CD4-positive, alpha-beta T cell treated with Interleukin-1 beta for 1 hour (primary cell): ENCODE measurements around the gene PLXNB2.
A peak's percentile ranks its signal among the peaks of the same experiment; 100 is the strongest.
"Not testable (repeated sequence)": the region's sequence is repeated elsewhere in the genome, so short reads cannot be mapped to it uniquely, and the experiment has no call there.

Experiments
- DNase-seq, 2 donors: peaks; one replicate each; pipeline ENCODE4 v3.0.0-alpha.2; 2020 to 2022

Gene PLXNB2

GRCh38 chr22:50306753-50307749, at the start of gene PLXNB2:
Gene PLXNB2, minus strand, starts transcription at chr22:50307646. Its CDS starts 17,062 bp downstream, at chr22:50290584.
- DNase-seq, result peak; percentile 38 to 70

- DNase-seq, result no peak
Measured at GRCh38 chr22:50357222-50357621, 49.8 kb upstream of the PLXNB2 start.

DNA sequence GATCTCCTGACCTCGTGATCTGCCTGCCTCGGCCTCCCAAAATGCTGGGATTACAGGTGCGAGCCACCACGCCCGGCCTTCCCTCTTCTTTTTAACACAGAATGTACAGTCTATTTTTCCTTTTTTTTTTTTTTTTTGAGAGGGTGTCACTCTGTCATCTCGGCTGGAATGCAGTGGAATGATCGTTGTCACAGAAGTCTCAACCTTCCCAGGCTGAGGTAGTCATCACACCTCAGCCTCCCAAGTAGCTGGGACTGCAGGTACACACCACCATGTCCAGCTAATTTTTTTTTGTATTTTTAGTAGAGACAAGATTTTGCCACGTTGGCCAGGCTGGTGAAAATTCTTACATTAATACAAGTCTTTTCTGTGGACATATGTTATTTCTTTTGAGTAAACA, 48.7 kb upstream of the PLXNB2 start:
- DNase-seq, result no peak

DNA sequence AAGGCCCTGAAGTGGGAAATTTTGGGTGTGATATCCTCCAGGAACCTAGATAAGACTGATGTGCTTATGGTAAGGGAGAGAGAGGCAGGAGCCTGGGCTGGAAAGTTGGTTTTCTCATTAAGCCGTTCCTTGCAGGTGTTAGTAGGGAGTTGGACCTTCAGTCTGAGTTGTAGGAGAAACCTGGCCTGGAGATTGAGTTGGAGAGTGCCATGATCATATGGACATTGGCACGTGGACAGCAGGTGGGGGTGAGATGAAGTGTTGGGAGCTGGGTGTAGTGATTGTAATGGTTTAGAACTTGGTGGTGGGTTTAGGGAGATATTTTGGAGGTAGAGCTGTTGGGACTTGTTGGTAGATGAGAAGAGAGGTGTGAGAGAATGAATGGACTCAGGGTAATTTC, 40.6 kb upstream of the PLXNB2 start:
- DNase-seq, result no peak

DNA sequence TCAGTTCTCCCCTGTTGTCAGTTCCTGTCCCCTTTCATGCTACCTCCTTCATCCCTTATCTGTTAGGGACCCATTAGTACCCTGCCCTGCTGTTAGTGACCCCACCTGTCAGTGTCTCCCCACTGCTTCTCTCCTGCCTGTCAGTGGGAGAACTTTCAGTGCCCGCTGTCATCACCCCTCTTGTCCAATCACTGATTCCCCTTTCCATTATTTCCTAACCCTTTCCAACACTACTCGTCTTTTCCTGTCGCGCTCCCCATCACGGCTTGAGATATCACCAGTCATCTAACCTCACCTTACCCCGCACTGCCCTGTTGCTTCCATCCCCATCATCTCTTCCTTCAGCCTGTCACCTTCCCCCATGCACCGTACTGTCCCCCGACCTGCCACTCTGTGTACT, 39.7 kb upstream of the PLXNB2 start:
- DNase-seq, result no peak

GRCh38 chr22:50346470-50346869, 39.0 kb upstream of the PLXNB2 start:
- no peak for DNase-seq

DNA sequence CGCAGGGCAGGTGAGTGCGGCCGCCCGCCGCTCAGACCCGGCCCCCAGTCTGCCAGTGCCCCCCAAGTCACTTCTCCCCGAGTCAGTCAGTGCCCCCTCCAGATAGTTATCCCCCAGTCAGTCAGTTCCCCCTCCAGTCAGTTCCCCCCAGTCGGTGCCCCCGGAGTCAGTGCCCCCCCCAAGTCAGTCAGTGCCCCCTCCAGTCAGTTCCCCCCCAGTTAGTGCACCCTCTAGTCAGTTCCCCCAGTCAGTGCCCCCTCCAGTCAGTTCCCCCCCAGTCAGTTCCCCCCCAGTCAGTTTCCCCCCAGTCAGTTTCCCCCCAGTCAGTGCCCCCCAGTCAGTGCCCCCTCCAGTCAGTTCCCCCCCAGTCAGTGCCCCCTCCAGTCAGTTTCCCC, 36.1 kb upstream of the PLXNB2 start:
- peak in 1 of 2 donors; percentile 3 for DNase-seq

- DNase-seq, result peak; percentile 85 to 90
Measured at GRCh38 chr22:50342651-50343540, 35.5 kb upstream of the PLXNB2 start, which contains the start of gene PPP6R2. Gene PPP6R2, plus strand, starts transcription at chr22:50343327. Its CDS starts 50,582 bp downstream, at chr22:50393909.

DNA sequence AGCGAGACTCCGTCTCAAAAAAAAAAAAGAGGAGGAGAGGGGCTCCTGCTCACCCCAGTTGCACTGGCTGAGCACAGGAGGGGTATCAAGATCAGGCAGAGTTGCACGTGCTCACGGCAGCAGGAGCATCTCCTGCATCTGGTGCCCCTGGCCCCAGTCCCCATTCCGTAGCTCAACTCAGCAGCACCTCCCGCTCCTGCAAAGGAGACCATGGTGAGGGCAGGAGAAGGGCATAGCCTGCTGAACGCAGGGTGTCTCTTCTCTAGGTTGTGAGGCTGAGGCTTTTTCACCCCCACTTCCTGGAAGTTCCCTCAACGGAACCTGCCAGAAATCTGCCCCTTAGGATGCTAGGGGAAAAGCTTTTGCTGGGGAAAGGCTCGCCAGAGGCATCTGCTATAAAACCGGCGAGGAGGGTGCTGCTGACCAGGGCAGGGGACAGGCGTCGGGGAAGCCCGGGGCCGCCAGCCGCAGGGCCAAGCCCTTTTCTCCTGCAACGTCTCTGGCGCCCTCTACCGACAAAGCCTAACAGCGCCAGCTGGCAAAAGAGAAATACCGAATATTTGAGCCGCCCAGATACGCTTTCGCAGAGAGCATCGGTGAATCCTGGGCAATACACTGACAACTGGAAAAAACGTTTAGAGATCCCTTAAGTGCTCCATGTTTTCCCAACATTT, 34.7 kb upstream of the PLXNB2 start:
- peak; percentile 87 to 89 for DNase-seq

- DNase-seq, result peak; percentile 13 to 24
Measured at GRCh38 chr22:50339945-50340879, 32.8 kb upstream of the PLXNB2 start.

DNA sequence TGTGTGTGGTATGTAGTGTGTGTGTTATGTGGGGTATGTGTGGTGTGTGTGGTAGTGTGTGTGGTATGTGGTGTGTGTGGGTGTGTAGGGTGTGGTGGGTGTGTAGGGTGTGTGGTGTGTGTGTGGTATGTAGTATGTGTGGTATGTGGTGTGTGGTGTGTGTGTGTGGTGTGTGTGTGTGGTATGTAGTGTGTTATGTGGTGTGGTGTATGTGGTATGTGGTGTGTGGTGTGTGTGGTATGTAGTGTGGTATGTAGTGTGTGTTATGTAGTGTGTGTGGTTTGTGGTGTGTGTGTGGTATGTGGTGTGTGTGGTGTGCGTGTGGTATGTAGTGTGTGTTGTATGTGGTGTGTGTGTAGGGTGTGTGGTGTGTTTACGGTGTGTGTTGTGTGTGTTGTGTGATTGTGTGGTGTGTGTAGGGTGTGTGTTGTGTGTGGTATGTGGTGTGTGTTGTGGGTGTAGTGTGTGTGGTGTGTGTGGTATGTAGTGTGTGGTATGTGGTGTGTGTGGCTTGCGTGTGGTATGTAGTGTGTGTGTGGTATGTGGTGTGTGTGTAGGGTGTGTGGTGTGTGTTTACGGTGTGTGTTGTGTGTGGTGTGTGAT, 31.5 kb upstream of the PLXNB2 start:
- DNase-seq, result no peak

GRCh38 chr22:50338042-50338573, 30.7 kb upstream of the PLXNB2 start:
- no peak for DNase-seq

GRCh38 chr22:50337262-50338041, 30.0 kb upstream of the PLXNB2 start:
- no peak for DNase-seq

DNA sequence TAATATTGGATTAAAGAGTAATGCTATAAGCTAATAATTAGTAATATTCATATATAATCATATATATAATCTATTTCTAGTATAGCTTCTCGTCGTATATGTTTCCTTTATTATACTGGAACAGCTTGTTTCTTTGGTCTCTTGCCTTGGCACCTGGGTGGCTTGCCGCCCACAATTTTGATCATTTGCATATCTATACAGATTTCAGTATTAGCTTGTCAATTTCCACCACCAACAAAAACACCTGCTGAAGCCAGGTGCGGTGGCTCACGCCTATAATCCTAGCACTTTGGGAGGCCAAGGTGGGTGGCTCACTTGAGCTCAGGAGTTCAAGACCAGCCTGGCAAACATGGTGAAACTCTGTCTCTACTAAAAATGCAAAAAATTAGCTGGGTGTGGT, 27.0 kb upstream of the PLXNB2 start:
- not testable (repeated sequence) for DNase-seq

DNA sequence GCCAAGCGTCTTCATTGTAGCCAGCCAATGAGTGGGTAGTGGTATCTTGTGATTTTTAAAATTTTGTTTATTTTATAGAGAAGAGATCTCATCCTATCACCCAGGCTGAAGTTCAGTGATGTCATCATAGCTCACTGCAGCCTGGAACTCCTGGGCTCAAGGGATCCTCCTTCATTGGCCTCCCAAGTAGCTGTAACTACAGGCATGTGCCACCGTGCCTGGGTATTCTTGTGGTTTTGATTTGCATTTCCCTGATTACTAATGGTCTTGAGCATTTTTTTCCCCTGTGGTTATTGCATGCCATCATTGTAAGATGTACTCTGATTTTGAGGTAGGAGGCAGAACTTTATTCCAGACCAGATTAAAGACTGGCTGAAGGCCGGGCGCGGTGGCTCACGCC, 21.8 kb upstream of the PLXNB2 start:
- no peak for DNase-seq

DNA sequence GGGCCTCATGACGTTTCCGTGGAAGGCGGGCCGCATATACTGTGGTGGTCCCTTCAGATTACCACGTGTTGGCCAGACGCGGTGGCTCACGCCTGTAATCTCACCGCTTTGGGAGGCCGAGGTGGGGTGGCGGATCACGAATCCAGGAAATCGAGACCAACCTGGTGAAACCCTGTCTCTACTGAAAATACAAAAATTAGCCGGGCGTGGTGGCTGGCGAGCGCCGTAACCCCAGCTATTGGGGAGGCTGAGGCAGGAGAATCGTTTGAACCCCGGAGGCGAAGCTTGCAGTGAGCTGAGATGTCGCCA, 20.2 kb upstream of the PLXNB2 start:
- no peak for DNase-seq

- peak; percentile 72 to 79 for DNase-seq
Measured at GRCh38 chr22:50326956-50327710, 19.7 kb upstream of the PLXNB2 start, which contains the start of gene DENND6B. Gene DENND6B, minus strand, starts transcription at chr22:50327012. Its CDS starts 24 bp downstream, at chr22:50326988.

DNA sequence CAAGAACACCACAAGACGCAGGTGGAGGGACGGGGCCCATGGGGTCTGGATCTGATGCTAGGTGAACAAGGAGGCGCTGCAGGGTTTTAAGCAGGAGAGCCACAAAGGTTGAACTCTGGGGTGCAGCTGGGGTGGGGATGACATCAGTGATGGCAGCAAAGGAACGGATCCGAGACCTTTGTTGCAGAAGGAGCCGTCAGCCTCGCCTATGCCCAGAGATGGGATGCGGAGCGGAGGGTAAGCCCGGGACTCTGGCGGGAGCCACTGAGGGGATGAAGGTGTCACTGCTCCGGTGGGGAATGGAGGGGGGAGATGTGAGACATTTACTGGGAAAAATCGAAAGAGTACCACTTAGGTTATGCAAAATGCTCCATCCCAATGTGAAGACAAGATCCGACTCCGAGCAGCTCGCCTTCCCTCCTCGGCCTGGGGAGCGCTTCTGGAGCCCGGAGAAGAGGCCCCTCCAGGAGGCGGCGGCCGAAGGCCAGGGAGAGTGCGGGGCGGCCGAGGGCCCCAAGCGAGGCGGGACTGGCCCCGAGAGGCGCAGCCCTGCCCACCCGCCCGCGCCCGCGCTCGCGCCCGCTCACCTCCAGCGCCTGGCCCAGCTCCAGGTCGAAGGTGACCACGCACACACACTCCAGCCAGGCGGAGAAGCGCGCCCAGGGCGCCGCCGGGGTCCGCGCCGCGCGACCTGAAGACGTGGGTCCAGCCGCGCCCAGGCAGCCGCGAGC, 18.9 kb upstream of the PLXNB2 start:
- no peak for DNase-seq
